ENCODE data around the gene DNAI1.

DNA sequence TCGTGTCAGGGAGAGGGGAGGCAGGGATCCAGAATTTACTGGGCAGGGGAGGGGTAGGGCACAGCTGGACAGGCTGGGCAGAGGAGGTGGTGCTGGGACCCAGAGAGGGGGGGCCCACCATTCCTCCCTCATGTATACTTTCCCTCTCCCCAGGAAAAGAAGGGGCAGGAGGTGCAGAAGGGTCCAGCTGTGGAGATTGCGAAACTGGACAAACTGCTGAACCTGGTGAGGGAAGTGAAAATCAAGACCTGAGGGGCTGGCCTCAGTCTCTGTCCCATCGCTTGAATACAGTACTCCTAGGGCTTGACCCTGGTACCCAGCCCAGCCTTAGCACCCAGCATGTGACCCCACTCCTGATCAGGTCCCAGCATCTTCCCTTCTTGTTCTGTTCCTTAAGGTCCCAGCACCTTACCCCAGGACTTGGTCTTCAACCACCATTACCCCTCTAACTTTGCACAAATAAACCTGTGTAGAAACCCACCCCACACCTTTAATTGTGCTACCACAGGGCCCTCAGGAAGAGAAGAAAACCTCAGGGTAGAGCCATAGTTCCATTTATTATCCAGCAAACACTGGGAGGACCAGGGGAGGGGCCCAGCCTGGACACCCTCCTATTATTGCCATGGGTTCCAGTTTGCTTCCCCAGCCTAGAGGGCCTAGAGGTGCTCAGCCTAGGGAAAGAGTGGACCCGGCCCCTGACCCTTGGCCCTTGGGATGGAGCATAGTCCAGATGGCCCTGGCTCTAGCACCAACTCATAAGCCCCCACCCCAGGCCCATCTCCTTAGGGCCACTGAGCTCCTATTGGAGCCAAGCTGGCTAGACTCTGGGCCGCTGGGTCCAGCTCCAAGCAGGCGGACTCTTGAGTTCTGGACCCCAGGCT, 62.1 kb downstream of the DNAI1 start:
- no peak for TF ChIP-seq GATA2 (IDR thresholded peaks at IDR 0.05; ENCODE audit: low read depth, low read length)
- TF ChIP-seq GATA3 (IDR thresholded peaks at IDR 0.05; ENCODE audit: low read depth, low read length), result no peak
